GM13976 (cell line): Measurements from ENCODE around the gene DNAJC16.

Experiments used
- DNase-seq: peaks from one replicate; pipeline ENCODE4 v3.0.0; 2012; ENCODE audit warnings: low spot score
- in situ Hi-C: fragments of 300-500 bp; cut with MboI; formaldehyde crosslinking; loops from one replicate; pipeline ENCODE4 v1.12.0; 2022; ENCODE audit warnings: low sequenced_read_pairs, mixed read lengths, inconsistent platforms; ENCODE audit not compliant: unreplicated experiment
- TF ChIP-seq, protein P1 (sequence below): IDR thresholded peaks from 2 replicates; pipeline ENCODE4 v1.5.1; 2012; ENCODE audit warnings: borderline replicate concordance, mild to moderate bottlenecking; ENCODE audit not compliant: insufficient read depth; ENCODE audit errors: extremely low read depth, missing control alignments, control extremely low read depth

Gene DNAJC16

DNA sequence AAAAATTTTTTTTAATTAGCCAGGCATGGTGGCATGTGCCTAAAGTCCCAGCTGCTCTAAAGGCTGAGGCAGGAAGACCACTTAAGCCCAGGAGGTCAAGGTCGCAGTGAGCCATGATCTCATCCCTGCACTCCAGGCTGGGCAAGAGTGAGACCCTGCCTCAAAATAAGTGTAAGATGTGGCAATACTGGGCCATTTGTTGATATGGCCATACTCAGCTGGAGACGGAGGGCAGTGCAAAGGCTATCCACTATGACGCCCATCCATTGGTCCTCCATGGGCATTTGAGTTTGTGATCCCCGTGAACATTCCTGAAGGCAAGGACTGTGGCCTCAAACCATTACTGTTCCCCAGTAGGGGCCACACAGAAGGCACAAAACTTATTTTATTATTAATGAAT, 4.1 kb upstream of the DNAJC16 start:
- TF ChIP-seq, protein P1, sequence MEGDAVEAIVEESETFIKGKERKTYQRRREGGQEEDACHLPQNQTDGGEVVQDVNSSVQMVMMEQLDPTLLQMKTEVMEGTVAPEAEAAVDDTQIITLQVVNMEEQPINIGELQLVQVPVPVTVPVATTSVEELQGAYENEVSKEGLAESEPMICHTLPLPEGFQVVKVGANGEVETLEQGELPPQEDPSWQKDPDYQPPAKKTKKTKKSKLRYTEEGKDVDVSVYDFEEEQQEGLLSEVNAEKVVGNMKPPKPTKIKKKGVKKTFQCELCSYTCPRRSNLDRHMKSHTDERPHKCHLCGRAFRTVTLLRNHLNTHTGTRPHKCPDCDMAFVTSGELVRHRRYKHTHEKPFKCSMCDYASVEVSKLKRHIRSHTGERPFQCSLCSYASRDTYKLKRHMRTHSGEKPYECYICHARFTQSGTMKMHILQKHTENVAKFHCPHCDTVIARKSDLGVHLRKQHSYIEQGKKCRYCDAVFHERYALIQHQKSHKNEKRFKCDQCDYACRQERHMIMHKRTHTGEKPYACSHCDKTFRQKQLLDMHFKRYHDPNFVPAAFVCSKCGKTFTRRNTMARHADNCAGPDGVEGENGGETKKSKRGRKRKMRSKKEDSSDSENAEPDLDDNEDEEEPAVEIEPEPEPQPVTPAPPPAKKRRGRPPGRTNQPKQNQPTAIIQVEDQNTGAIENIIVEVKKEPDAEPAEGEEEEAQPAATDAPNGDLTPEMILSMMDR: no peak
- in situ Hi-C loops: no loop called here
- DNase-seq: no peak

DNA sequence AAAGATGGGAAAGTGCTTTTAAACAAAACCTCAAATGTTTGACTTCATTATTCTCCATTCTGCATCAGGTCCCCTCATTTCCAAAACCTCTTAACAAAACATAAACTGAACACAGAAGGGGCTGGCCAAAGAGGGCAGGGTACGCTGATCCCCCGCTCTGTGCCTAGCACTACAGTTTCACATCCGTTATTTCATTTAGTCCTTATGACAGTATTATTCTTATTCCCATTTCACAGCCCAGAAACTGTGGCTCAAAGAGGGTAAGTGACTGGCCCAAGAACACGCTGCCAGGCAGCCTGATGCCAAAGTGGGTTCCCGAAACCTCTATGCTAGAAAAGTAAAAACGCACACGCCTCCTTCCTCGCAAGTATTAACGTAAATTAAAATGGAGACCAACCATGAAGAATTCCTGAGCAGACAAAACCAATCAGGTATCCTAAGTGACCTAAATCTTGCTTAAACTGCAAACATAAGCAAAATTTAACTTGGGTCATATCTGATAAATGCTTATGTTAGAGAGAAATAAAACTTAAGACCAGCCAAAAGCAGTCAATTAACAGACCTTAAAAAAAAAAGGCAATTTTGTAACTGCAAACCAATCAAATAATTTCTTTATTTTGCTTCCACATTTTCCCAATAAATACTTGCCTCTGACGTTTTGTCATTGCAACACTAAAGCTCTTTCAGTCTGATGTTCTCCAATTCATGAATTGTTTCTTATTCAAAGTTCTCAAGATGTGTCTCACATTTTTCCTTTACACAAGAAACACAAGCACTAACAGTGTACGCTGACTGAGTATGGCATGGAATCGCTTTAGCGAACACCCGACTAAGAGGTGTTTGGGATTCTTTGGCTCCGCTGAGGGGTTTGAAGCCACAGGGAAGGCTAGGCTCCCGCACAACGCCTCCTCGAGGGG, 3.3 kb upstream of the DNAJC16 start:
- in situ Hi-C loops: no loop called here

GRCh38 chr1:15524021-15524282, 2.7 kb upstream of the DNAJC16 start, which contains the start of gene CASP9:
Gene CASP9, minus strand, starts transcription at chr1:15524215. Its CDS starts 15 bp downstream, at chr1:15524200.
- no peak for DNase-seq
- in situ Hi-C loops: no loop called here
- TF ChIP-seq, protein P1: no peak

More for the DNA sequence above, 3.3 kb upstream of the DNAJC16 start:
- no peak for DNase-seq
- TF ChIP-seq, protein P1: no peak

DNA sequence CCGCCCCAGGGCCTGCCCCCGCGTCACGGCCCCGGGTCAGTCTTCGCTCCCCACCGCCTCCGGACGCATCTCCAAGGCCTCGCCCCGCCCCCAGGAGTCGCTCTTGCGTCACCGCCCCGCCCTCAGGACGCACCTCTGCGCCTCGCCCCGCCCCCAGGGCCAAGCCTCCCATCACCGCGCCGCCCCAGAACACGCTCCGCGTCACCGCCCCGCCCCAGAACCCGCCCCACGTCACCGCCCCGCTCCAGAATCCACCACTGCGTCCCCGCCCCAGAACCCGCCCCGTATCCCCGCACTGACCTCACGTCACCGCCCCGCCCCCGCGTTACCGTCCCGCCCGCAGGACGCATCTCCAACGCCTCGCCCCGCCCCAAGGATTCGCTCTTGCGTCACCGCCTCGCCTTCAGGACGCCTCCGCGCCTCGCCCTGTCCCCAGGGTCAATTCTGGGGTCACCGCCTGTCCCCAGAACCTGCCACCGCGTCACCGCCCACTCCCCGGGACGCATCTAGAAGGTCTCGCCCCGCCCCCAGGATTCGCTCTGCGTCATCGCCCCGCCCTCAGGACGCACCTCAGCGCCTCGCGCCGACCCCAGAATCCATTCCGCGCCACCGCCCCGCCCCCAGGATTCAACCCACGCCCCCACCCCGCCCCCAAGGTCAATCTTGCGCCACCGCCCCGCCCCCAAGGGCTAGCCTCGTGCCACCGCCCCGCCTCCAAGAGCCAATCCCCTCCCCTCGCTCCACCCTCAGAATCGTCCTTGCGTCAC, 2.2 kb upstream of the DNAJC16 start:
- in situ Hi-C loops: no loop called here
- DNase-seq: peak; percentile 97
- TF ChIP-seq, protein P1: no peak

- in situ Hi-C loops: no loop called here
- TF ChIP-seq, protein P1: no peak
- DNase-seq: no peak
These were observed 1.3 kb upstream of the DNAJC16 start for GRCh38 chr1:15525050-15526020.

DNA sequence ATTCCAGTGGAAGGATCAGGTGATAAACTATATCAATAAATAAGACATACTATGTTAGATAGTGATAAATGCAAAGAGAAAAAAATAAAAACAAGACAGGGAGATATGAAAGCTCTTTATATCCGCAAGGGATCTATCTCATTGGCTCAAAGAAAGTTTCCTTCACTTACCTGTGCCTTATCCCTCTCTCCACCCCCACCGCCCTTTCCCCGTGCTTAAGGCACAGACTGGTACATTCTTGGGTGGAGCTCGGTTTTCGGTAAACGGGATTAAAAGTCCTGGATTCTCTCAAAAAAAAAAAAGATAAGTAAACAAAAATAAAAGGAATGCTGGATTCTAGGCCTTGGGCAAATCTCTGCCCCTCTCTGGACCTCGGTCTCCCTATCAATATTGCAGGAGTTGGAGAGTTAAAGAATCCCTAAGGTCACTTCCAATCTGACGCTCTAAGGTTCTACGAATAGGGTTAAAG, 593 bp upstream of the DNAJC16 start:
- in situ Hi-C loops: no loop called here
- DNase-seq: no peak
- TF ChIP-seq, protein P1: no peak
